ENCODE data around the gene GPR50.

GPR50 gene

DNA sequence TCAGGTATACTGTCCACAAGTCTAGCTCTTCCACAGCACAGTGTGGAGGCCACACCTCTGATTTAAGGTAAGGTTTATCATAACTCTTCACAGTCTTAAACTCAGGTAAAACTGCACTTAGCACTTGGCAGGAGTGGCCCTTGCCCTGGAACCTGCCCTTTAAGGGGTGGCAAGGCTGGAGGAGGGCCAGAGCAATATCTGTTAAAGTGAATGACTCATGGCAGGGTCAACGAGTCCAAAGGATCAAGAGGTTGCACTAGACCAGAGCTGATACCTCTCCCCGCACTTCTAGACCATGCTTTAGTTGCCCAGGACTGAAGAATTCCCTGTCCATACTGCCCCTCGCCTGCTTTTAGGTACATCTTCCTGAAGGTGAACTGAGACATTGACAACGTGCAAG is 14.7 kb upstream of the GPR50 start:
- TF ChIP-seq TCF12 (IDR thresholded peaks at IDR 0.05; ENCODE audit: low read depth) (no peak), NFIC (IDR thresholded peaks at IDR 0.05) (no peak), TEAD4 (IDR thresholded peaks at IDR 0.05) (no peak), ZBTB7A (IDR thresholded peaks at IDR 0.05; ENCODE audit: low read depth) (no peak), EP300 (IDR thresholded peaks at IDR 0.05; ENCODE audit: borderline replicate concordance) (no peak), CEBPB (IDR thresholded peaks at IDR 0.05) (no peak)
- TF ChIP-seq, protein P1, sequence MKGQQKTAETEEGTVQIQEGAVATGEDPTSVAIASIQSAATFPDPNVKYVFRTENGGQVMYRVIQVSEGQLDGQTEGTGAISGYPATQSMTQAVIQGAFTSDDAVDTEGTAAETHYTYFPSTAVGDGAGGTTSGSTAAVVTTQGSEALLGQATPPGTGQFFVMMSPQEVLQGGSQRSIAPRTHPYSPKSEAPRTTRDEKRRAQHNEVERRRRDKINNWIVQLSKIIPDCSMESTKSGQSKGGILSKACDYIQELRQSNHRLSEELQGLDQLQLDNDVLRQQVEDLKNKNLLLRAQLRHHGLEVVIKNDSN (IDR thresholded peaks at IDR 0.05), result no peak

GRCh38 chrX:151167791-151168345 is 8.5 kb upstream of the GPR50 start:
- TF ChIP-seq, protein P1 (IDR thresholded peaks at IDR 0.05), result no peak

DNA sequence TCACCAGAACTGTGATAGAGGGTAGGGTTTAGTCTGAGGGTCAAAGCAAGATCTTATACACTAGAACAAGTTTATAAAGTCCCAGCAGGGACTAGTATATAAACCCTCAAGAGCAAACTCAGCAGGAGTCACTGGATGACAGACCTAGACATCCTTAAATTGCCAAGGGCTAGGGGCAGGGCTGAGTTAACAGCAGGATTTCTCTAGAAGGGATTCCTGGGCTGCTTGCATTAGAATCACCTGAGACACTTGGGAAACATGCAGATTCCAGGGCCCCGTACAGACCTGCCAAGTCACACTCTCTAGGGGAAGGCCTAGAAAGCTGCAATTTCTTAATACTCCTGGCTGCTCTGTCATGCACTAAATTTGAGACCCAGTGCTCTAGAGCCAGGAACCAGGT is 6.6 kb upstream of the GPR50 start:
- TF ChIP-seq YY1 (IDR thresholded peaks at IDR 0.05; ENCODE audit: low read depth) (no peak), TEAD4 (IDR thresholded peaks at IDR 0.05) (no peak), ZBTB7A (IDR thresholded peaks at IDR 0.05; ENCODE audit: low read depth) (no peak), CEBPB (IDR thresholded peaks at IDR 0.05) (no peak), CREB1 (IDR thresholded peaks at IDR 0.05; ENCODE audit: low read depth) (no peak), TCF12 (IDR thresholded peaks at IDR 0.05; ENCODE audit: low read depth) (no peak), FOXM1 (IDR thresholded peaks at IDR 0.05; ENCODE audit: borderline replicate concordance, low read depth) (no peak), EP300 (IDR thresholded peaks at IDR 0.05; ENCODE audit: borderline replicate concordance) (no peak), RAD21 (IDR thresholded peaks at IDR 0.05; ENCODE audit: low read depth) (no peak), NFIC (IDR thresholded peaks at IDR 0.05) (no peak), EGR1 (IDR thresholded peaks at IDR 0.05) (no peak), TAF1 (IDR thresholded peaks at IDR 0.05; ENCODE audit: low read depth) (no peak)
- TF ChIP-seq, protein P1 (IDR thresholded peaks at IDR 0.05), result no peak
- TF ChIP-seq, protein P2, sequence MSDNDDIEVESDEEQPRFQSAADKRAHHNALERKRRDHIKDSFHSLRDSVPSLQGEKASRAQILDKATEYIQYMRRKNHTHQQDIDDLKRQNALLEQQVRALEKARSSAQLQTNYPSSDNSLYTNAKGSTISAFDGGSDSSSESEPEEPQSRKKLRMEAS (IDR thresholded peaks at IDR 0.05), result no peak
- TF ChIP-seq, protein P3, sequence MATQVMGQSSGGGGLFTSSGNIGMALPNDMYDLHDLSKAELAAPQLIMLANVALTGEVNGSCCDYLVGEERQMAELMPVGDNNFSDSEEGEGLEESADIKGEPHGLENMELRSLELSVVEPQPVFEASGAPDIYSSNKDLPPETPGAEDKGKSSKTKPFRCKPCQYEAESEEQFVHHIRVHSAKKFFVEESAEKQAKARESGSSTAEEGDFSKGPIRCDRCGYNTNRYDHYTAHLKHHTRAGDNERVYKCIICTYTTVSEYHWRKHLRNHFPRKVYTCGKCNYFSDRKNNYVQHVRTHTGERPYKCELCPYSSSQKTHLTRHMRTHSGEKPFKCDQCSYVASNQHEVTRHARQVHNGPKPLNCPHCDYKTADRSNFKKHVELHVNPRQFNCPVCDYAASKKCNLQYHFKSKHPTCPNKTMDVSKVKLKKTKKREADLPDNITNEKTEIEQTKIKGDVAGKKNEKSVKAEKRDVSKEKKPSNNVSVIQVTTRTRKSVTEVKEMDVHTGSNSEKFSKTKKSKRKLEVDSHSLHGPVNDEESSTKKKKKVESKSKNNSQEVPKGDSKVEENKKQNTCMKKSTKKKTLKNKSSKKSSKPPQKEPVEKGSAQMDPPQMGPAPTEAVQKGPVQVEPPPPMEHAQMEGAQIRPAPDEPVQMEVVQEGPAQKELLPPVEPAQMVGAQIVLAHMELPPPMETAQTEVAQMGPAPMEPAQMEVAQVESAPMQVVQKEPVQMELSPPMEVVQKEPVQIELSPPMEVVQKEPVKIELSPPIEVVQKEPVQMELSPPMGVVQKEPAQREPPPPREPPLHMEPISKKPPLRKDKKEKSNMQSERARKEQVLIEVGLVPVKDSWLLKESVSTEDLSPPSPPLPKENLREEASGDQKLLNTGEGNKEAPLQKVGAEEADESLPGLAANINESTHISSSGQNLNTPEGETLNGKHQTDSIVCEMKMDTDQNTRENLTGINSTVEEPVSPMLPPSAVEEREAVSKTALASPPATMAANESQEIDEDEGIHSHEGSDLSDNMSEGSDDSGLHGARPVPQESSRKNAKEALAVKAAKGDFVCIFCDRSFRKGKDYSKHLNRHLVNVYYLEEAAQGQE (IDR thresholded peaks at IDR 0.05; ENCODE audit: low read depth), result no peak

- TF ChIP-seq, protein P2 (IDR thresholded peaks at IDR 0.05), result no peak
- TF ChIP-seq TCF12 (IDR thresholded peaks at IDR 0.05; ENCODE audit: low read depth), result no peak
- TF ChIP-seq ZBTB7A (IDR thresholded peaks at IDR 0.05; ENCODE audit: low read depth), result no peak
- no peak for TF ChIP-seq CREB1 (IDR thresholded peaks at IDR 0.05; ENCODE audit: low read depth)
- no peak for TF ChIP-seq TEAD4 (IDR thresholded peaks at IDR 0.05)
- TF ChIP-seq, protein P3 (IDR thresholded peaks at IDR 0.05; ENCODE audit: low read depth), result no peak
- TF ChIP-seq TAF1 (IDR thresholded peaks at IDR 0.05; ENCODE audit: low read depth), result no peak
- no peak for TF ChIP-seq YY1 (IDR thresholded peaks at IDR 0.05; ENCODE audit: low read depth)
- no peak for TF ChIP-seq RAD21 (IDR thresholded peaks at IDR 0.05; ENCODE audit: low read depth)
These were observed 1.7 kb upstream of the GPR50 start for GRCh38 chrX:151174581-151175282.

DNA sequence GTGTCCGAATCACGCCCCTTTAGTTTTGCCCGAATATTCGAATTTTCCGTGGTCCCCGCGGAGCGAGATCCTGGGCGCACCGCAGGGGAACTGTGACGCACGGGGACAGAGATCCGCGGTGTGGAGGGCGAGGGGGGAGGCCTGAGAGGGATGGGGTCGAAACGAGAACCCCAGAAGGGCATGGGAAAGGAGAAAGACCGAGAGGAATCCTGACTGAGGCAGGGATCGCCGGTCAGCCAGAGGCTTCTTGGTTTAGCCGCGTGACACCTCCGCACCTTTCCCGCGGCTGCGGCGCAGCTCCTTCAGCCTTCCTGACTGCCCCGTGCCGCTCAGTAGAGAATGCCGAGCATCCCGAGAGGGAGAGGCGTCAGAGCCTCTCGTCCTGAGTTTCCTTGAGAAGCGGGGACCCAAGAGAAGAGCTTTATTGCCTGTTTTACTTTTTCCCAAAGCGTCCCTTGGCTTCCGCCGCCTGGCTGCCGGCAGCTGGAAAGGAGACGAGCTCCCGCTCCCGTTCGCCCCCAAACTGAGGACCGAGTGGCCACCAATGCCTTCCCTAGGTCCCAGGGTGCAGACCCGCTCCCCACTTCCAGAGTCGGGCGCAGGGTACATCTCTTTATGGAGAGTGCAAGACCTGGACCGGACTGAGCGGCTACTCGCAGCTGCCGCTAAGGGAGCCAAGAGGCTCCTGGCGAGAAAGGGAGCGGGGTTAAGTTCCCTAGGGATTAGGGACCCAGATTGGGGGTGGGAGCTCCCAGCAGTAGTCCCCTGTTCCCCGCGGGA is 911 bp upstream of the GPR50 start:
- TF ChIP-seq CEBPB (IDR thresholded peaks at IDR 0.05), result no peak
